Effector memory CD8-positive, alpha-beta T cell (primary cell): ENCODE measurements around the gene FNDC11.
"Not testable (repeated sequence)": the region's sequence is repeated elsewhere in the genome, so short reads cannot be mapped to it uniquely, and the experiment has no call there.

Experiments used
- ATAC-seq: fragments of 150-1000 bp; cut with Tn5 transposase; replicated peaks from 2 replicates; pipeline ENCODE4 v1.10.0; 2021; ENCODE audit warnings: mild to moderate bottlenecking, moderate library complexity
- DNase-seq, 3 experiments: peaks; one replicate each; pipeline ENCODE4 v3.0.0; 2021
- H3K27ac Mint-ChIP-seq, 2 donors: one replicate each; pipeline ENCODE4 v1.8.0; 2022; ENCODE audit warnings: mild to moderate bottlenecking in 2 of 2, mixed read lengths in 2 of 2, moderate library complexity in 2 of 2
- H3K27me3 Mint-ChIP-seq, 2 donors: one replicate each; pipeline ENCODE4 v1.8.0; 2022; ENCODE audit warnings: mixed read lengths in 2 of 2
- H3K36me3 Mint-ChIP-seq: one replicate; pipeline ENCODE4 v1.8.0; 2022; ENCODE audit warnings: mild to moderate bottlenecking, moderate library complexity, mixed read lengths; ENCODE audit not compliant: insufficient read depth
- H3K4me1 Mint-ChIP-seq, 2 donors: one replicate each; pipeline ENCODE4 v1.8.0; 2022; ENCODE audit warnings: low read depth in 2 of 2, mixed read lengths in 2 of 2
- H3K4me3 Mint-ChIP-seq, 2 donors: one replicate each; pipeline ENCODE4 v1.8.0; 2022; ENCODE audit warnings: mild to moderate bottlenecking in 2 of 2, mixed read lengths in 2 of 2, moderate library complexity in 2 of 2
- H3K9me3 Mint-ChIP-seq, 2 donors: one replicate each; pipeline ENCODE4 v1.8.0; 2022; ENCODE audit warnings: mixed read lengths in 2 of 2
- total RNA-seq, 9 experiments: gene quantifications; one replicate each; lab custom pipeline; 2026; lab: John Stamatoyannopoulos, UW

The FNDC11 gene, protein sequence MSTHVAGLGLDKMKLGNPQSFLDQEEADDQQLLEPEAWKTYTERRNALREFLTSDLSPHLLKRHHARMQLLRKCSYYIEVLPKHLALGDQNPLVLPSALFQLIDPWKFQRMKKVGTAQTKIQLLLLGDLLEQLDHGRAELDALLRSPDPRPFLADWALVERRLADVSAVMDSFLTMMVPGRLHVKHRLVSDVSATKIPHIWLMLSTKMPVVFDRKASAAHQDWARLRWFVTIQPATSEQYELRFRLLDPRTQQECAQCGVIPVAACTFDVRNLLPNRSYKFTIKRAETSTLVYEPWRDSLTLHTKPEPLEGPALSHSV
- 0.28 to 2.8 (median 0.68) reads per million in 9 experiments for total RNA-seq

DNA sequence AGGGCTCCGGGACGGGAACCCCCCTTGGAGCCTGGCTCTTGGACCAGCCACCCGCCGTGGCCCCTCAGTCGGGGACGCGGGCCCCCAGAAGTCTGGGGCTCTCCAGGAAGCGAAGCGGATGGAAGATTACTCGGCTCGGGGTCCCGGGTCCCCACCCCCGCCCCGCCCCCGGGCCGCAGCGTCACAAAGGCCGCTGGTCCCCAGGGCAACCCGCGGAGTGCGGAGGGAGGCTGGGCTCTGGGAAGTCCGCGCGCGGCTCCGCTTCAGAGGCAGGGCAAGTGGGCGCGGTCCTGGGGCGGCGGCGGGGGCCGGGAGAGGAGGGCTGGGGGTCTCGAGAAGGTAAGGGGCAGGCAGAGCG is at the start of gene FNDC11:
Gene FNDC11 (plus strand): TSS at position 227 of the 358 bp plus-strand sequence. CDS start 1,505 bp downstream, outside the sequence.
- Mint-ChIP-seq H3K4me1 (peaks cover 9 to 14% of the 10 kb centered on the region in 2 donors), H3K36me3 (peaks cover 30% of the 10 kb centered on the region), H3K27ac (peak within 1 kb of the TSS; percentile 92 to 94), H3K4me3 (peak within 1 kb of the TSS; percentile 79 to 80), H3K9me3 (no peaks in the 10 kb centered on the region), H3K27me3 (peaks cover 13 to 22% of the 10 kb centered on the region in 2 donors)
- ATAC-seq (peak; percentile 17), DNase-seq (no peak)

DNA sequence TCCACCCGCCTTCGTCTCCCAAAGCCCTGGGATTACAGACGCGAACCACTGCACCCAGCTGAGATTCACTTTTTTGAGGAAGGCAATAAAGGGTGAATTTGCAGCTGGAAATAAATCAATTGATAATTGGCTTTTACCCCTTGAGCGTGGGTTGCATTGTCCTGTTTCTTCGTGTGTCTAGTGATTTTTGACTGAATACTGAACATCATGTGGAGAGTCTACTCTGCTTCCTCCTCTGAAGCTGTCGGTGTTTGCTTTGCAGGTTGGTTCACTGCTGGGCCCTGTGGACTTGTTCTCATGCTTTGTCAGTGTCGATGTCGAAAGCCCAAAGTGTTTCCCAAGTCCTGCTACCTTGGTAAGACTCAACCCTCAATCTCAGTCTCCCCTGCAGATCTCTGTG is 49.3 kb upstream of the FNDC11 start:
- no peak overlapping the region for H3K27ac Mint-ChIP-seq
- DNase-seq = no peak
- peaks cover 24 to 43% of the 10 kb centered on the region in 2 donors for H3K27me3 Mint-ChIP-seq
- H3K4me3 Mint-ChIP-seq = no peak overlapping the region
- ATAC-seq = no peak
- H3K9me3 Mint-ChIP-seq = no peaks in the 10 kb centered on the region
- H3K36me3 Mint-ChIP-seq = no peaks in the 10 kb centered on the region
- no peaks in the 10 kb centered on the region for H3K4me1 Mint-ChIP-seq

DNA sequence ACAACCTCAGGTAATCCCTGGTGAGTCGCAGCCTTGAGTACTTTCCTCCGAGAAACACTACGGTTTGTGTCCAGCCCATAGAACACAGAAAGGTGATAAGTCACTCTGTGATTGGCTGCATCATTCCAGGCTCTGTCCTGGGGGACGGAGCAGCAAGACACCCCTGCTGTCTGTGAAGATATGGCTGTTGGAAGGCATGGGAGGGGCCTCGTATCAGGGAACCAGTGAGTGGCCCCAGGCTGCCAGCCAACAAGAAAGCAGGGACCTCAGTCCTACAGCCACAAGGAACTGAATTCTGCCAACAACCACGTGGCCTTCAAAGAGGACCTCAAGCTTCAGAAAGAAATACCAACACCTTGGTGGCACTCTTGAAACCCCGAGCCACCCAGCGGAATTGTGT is 48.7 kb upstream of the FNDC11 start:
- no peaks in the 10 kb centered on the region for H3K9me3 Mint-ChIP-seq
- H3K4me3 Mint-ChIP-seq = no peak overlapping the region
- no peak for DNase-seq
- H3K4me1 Mint-ChIP-seq = no peaks in the 10 kb centered on the region
- H3K27me3 Mint-ChIP-seq = peaks cover 30 to 50% of the 10 kb centered on the region in 2 donors
- H3K36me3 Mint-ChIP-seq = no peaks in the 10 kb centered on the region
- no peak for ATAC-seq
- H3K27ac Mint-ChIP-seq = no peak overlapping the region

DNA sequence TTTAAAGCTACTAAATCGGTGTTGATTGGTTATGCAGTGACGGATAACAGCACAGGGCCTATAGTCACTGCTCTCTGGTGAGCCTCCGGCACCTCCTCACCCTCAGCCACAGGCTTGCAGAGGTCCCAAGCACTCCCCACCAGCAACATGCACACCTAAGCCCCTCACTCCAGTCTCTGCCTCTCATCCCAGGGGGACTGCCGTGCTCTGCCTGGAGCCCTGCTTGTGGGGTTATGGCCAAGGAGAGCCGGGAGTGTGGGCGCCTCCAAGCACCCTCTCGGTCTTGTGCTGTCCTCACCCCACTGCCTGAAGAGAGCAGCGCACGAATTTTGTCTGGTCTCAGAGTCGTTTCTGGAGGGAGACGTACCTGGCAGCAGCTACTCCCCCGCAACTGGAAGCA is 48.2 kb upstream of the FNDC11 start:
- Mint-ChIP-seq H3K4me3 (no peak overlapping the region), H3K4me1 (no peaks in the 10 kb centered on the region), H3K9me3 (no peaks in the 10 kb centered on the region), H3K36me3 (no peaks in the 10 kb centered on the region), H3K27me3 (peaks cover 35 to 54% of the 10 kb centered on the region in 2 donors), H3K27ac (no peak overlapping the region)
- ATAC-seq (no peak), DNase-seq (no peak)

DNA sequence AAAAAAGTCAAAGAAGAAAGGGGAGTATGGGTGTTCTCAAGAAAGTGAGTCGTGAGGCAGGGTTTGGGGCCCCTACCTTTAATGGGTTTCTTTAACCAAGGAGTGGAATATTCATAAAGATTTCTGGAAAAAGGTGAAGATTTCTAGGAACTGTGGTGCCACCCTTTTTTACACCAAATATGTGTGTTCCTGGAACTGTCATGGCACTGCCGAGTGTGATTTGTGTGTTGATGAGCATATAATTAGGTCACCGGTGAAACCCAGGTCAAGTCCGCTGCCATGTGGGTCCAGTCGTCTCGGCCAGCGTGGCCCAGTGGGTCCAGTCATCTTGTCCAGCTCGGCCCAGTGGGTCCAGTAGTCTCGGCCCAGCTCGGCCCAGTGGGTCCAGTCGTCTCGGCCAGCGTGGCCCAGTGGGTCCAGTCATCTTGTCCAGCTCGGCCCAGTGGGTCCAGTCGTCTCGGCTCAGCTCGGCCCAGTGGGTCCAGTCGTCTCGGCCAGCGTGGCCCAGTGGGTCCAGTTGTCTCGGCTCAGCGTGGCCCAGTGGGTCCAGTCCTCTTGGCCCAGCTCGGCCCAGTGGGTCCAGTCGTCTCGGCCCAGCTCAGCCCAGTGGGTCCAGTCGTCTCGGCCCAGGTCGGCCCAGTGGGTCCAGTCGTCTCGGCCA is 46.7 kb upstream of the FNDC11 start:
- no peak overlapping the region for H3K4me3 Mint-ChIP-seq
- H3K27me3 Mint-ChIP-seq = peaks cover 43 to 67% of the 10 kb centered on the region in 2 donors
- H3K9me3 Mint-ChIP-seq = no peaks in the 10 kb centered on the region
- no peaks in the 10 kb centered on the region for H3K4me1 Mint-ChIP-seq
- H3K27ac Mint-ChIP-seq = peak overlapping the region in 1 of 2 donors; percentile 14
- no peak for DNase-seq
- H3K36me3 Mint-ChIP-seq = no peaks in the 10 kb centered on the region
- no peak for ATAC-seq

DNA sequence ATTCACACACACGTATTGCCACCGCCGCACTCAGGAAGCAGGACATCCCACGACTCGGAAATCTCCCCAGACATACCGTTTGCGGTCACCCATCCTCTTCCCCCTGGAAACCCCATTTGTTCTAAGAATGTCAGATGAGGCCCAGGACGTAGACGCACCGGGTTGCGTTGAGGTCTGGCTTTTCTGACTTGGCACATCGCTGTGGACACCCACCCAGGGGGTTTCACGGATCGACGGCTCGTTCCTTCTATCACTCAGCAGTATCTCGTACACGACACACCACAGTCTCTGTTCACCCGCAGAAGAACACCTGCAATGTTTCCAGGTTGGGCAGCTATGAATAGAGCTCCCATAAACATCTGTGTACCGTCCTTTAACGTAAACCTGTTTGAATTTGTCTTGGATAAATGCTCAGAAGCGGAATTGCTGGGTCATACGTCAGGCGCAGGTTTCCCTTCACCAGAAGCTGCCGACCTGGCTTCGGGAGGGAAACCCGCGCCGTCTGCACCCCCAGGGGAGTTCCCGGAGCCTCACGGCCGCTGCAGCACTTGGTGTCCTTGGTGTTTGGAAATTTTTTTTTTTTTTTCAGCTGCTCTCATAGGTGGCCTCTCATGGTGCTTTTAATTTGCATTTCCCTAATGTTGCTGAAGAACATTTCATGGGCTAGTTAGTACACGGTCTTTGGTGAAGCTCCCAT is 45.7 kb upstream of the FNDC11 start:
- H3K4me1 Mint-ChIP-seq = no peaks in the 10 kb centered on the region
- DNase-seq = no peak
- H3K36me3 Mint-ChIP-seq = no peaks in the 10 kb centered on the region
- no peaks in the 10 kb centered on the region for H3K9me3 Mint-ChIP-seq
- H3K4me3 Mint-ChIP-seq = no peak overlapping the region
- ATAC-seq = peak; percentile 68
- no peak overlapping the region for H3K27ac Mint-ChIP-seq
- peaks cover 53 to 78% of the 10 kb centered on the region in 2 donors for H3K27me3 Mint-ChIP-seq

DNA sequence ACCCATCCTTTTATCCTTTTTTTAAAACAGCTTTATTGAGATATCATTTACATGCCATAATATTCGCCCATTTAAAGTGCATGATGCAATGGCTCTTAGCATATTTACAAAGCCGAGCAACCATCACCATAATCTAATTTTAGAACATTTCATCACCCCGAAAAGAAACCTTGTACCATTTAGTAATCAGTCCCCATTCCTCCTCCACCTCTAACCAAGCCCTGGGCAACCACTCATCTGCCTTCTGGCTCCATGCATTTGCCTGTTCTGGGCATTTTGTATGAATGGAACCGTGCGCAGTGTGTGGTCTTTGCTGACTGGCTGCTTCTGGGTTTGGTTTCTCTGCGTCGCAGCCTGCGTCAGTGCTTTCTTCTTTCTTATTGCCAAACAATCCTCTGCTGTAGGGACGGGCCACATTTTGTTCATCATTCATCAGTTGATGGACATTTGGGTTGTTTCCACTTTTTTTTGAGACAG is 44.8 kb upstream of the FNDC11 start:
- no peaks in the 10 kb centered on the region for H3K9me3 Mint-ChIP-seq
- ATAC-seq = no peak
- no peaks in the 10 kb centered on the region for H3K4me1 Mint-ChIP-seq
- no peak for DNase-seq
- H3K36me3 Mint-ChIP-seq = no peaks in the 10 kb centered on the region
- H3K27ac Mint-ChIP-seq = no peak overlapping the region
- H3K4me3 Mint-ChIP-seq = no peak overlapping the region
- H3K27me3 Mint-ChIP-seq = peaks cover 54 to 80% of the 10 kb centered on the region in 2 donors

DNA sequence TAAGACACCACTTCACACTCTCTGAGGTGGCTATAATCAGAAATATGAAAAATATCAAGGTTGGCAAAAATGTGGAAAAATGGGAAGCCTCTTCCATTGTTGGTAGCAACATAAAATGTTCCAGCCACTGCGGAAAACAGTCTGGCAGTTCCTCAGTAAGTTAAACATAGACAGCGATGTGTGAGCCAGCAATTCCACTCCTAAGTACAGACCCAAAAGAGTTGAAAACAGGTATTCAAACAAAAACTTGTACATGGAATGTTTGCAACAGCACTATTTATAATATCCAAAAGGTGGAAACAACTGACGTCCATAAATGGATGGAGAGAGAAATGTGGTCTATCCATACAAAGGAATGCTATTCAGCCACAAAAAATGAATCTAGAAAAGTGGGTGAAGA is 40.8 kb upstream of the FNDC11 start:
- ATAC-seq (no peak), DNase-seq (no peak)
- H3K9me3 Mint-ChIP-seq = no peaks in the 10 kb centered on the region
- no peak overlapping the region for H3K27ac Mint-ChIP-seq
- H3K36me3 Mint-ChIP-seq = no peaks in the 10 kb centered on the region
- peaks cover 0 to 5% of the 10 kb centered on the region in 2 donors for H3K4me1 Mint-ChIP-seq
- H3K27me3 Mint-ChIP-seq = peaks cover 45 to 52% of the 10 kb centered on the region in 2 donors
- H3K4me3 Mint-ChIP-seq = no peak overlapping the region

DNA sequence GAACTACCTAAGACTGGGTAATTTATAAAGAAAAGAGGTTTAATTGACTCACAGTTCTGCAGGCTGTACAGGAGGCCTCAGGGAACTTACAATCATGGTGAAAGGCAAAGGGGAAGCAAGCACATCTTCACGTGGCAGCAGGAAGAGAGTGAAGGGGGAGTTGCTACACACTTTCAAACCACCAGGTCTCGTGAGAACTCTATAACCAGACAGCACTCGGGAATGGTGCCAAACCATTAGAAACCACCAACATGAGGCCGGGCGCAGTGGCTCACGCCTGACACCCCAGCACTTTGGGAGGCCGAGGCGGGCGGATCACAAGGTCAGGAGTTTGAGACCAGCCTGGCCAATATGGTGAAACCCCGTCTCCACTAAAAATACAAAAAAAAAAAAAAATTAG is 39.4 kb upstream of the FNDC11 start:
- not testable (repeated sequence) for H3K27ac Mint-ChIP-seq, H3K4me1 Mint-ChIP-seq, H3K9me3 Mint-ChIP-seq, H3K4me3 Mint-ChIP-seq, DNase-seq, H3K36me3 Mint-ChIP-seq
- ATAC-seq = peak; percentile 33
- peaks cover 34 to 38% of the 10 kb centered on the region in 2 donors for H3K27me3 Mint-ChIP-seq

DNA sequence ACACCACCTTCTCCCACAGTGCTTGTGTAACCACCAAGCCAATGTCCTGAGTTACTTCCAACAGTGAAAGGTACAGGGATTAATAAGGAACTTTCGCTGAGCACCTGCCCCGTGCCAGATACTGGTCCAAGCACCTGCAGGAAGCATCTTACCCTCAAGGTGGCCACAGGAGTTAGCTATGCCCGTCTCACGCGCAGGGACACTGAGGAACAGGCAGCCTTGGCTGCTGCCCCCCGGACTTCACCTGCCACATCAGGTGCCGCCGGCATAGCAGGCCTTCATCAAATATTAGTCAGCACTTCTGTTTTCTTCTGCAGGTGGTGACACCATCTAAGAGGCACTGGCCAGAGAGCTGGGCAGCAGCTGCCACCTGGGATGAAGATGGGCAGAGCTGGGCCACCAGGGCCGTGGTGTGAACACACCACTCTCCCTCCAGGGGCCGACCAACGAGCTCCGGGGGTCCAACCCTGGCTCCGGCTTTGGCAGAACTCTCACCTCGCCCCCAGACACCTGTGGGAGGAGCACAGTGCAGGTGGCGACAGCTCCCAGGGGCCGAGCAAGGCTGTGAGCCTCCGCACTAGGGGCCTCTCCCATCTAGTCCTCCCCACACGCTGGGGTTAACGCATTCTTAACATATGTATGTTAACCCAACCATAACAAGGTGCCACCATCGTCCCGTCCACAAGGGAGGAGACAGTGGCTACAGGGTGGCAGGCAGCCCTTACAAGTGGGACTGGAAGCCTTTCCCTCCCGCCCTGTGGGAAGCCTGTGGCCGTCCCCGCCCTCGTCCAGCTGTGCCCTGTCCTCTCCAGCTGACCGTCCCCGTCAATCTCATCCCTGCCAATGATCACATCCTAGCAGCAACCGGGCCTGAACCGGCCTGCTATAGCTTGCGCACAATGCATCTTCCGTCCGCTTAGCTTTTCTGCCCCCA is 36.3 kb upstream of the FNDC11 start:
- Mint-ChIP-seq H3K9me3 (no peaks in the 10 kb centered on the region), H3K27me3 (peaks cover 9% of the 10 kb centered on the region in 2 donors), H3K4me3 (peak overlapping the region; percentile 36 to 49), H3K27ac (no peak overlapping the region), H3K36me3 (peaks cover 11% of the 10 kb centered on the region), H3K4me1 (peaks cover 2 to 16% of the 10 kb centered on the region in 2 donors)
- DNase-seq (no peak), ATAC-seq (no peak)

DNA sequence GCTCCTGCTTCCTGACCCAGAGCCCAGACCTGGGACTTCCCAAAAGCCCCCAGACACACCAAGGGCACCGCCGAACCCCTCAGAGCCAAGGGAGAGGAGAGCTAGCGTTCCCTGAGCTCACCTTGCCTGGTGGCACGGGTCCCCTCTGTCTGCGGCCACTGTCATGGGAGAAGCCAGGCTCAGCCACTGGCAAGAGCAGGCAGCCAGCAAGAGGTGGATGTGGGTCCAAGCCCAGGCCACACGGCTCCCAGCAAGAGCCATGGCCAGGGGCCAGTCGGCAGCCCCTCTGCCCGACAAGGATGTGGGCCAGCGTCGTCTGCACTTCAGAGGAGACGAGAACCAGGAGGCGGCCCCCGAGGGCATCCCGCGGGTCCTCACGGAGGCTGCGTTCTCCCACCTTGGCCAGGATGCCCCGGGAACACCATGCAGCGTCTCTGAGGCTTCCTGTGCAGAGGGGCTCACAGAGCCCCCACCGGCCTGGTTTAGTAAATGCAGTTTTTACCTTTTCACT is 35.6 kb upstream of the FNDC11 start:
- Mint-ChIP-seq H3K27me3 (peaks cover 1 to 2% of the 10 kb centered on the region in 2 donors), H3K9me3 (no peaks in the 10 kb centered on the region), H3K27ac (no peak overlapping the region), H3K4me1 (peaks cover 3 to 17% of the 10 kb centered on the region in 2 donors), H3K4me3 (peak overlapping the region in 1 of 2 donors; percentile 17), H3K36me3 (peaks cover 16% of the 10 kb centered on the region)
- no peak for DNase-seq
- no peak for ATAC-seq

DNA sequence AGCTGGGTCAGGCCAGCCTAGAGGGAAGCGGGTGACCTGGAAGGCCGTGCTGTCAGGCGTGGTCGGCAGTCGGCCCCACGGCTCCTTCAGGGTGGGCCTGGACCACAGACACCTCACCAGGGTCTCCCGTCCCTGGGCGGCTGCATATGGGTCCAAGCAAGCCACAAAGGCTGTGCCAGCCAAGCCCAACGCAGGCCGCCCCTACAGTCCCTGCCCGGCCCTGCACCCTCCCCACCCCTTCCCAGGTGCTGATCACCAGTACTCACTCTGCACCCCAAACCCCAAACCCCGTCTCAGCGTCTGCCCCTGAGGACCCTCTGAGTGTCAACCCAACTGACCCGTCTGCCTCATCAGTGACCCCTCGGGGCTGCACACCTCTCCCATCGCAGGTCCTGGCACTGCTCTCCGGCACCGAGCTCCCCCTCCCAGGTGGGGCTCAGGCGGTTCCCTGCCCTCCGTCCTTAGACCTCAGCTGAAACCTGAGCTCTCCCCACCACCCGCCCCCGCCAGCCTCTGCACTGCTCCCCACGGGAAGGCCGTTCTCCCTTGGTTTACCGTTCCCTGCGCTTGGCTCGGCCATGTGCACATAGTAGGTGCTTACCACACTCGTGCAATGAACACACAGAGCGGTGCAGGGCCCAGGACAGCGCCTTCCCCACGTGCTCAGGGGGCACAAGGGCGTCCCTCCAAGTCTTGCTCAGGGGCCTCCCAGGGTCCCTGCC is 34.9 kb upstream of the FNDC11 start:
- Mint-ChIP-seq H3K36me3 (peaks cover 22% of the 10 kb centered on the region), H3K9me3 (no peaks in the 10 kb centered on the region), H3K27ac (no peak overlapping the region), H3K4me3 (peak overlapping the region; percentile 79 to 81), H3K27me3 (no peaks in the 10 kb centered on the region), H3K4me1 (peaks cover 3 to 17% of the 10 kb centered on the region in 2 donors)
- ATAC-seq (no peak), DNase-seq (no peak)
